HG03521 (cell line): ENCODE measurements around the gene MIEN1.
"Not testable (repeated sequence)": the region's sequence is repeated elsewhere in the genome, so short reads cannot be mapped to it uniquely, and the experiment has no call there.

ENCODE experiments used
- ATAC-seq: cut with Tn5 transposase; IDR thresholded peaks from one replicate; pipeline ENCODE4 v1.9.1; 2021; ENCODE audit warnings: mild to moderate bottlenecking, moderate library complexity; ENCODE audit not compliant: unreplicated experiment

Gene MIEN1

DNA sequence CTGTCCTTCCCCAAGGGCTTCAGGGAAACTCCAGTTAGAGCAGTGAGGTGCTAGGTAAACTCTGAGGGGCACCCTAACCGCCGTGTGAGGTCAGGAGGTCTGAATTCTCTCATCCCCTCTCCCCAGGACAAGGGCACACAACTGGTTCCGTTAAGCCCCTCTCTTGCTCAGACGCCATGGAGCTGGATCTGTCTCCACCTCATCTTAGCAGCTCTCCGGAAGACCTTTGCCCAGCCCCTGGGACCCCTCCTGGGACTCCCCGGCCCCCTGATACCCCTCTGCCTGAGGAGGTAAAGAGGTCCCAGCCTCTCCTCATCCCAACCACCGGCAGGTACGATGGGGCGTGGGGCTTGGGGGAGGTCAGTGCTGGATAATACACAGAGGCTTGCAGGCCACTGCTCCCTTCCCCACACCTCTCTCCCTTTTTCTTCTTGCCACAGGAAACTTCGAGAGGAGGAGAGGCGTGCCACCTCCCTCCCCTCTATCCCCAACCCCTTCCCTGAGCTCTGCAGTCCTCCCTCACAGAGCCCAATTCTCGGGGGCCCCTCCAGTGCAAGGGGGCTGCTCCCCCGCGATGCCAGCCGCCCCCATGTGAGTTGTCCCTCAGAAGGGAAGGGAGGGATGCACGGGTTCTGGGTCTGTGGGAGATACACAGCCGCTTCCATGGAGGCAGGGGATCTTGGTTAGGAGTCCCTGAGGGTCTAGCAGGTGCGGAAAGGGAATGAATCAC, 12.0 kb upstream of the MIEN1 start:
- no peak for ATAC-seq

DNA sequence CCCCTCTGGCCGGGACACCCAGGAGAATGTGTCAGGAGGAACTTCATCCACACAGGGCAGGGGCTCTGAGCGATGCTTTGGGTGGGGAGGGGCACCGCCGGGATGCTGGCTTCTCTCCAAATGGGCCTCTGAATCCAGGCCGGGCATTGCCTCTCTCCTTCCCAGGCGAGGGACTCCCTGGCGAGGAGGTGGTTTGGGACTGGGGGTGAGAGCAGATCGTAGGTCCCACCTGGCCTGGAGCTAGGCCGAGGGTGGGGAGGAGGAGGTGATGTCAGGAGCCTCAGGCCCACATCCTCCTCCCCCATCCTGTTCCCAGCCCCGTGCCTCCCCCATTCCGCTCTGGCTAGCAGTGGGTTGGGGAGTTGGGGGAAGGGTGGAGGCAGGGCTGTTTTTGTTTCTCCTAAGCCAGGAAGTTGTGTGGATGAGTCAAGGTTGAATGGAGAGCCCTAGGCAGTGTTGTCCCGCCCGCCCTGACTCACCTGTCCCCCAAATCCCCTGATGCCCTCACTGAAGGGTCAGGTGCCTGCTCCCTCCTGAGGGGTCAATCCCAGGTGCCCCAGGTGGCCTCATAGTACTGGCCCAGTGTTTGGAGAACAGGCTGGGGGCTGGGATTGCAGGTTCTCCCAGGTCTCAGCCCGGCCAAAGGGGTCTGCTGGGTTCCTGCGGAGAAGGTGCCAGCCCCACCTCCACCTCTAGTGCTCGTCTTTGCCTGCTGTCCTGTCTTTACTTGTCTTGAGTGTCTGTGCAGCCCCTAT, 10.2 kb upstream of the MIEN1 start:
- no peak for ATAC-seq

DNA sequence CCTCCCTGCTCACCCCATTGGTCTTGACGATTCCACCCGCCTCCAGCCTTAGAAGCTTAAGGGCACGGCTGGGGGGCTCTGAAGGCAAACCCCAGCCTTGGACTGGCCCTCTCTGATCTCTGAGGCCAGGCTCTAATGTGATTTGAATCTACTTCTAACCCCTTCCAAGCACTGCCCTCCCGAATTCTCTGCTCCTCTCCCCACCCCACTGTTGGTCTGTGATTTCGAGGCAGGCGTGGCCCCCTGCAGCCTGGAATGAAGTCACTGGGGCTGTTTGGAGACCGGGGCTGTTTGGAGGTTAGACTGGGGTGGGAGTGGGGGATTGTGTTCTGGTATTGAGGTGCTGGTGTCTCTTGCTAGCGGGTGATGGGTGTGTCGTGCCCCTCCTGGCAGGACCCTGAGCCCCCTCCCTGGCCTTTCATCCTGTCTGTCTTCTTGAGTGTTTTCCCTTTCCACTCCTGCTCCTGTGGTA, 9.6 kb upstream of the MIEN1 start:
- ATAC-seq = no peak

DNA sequence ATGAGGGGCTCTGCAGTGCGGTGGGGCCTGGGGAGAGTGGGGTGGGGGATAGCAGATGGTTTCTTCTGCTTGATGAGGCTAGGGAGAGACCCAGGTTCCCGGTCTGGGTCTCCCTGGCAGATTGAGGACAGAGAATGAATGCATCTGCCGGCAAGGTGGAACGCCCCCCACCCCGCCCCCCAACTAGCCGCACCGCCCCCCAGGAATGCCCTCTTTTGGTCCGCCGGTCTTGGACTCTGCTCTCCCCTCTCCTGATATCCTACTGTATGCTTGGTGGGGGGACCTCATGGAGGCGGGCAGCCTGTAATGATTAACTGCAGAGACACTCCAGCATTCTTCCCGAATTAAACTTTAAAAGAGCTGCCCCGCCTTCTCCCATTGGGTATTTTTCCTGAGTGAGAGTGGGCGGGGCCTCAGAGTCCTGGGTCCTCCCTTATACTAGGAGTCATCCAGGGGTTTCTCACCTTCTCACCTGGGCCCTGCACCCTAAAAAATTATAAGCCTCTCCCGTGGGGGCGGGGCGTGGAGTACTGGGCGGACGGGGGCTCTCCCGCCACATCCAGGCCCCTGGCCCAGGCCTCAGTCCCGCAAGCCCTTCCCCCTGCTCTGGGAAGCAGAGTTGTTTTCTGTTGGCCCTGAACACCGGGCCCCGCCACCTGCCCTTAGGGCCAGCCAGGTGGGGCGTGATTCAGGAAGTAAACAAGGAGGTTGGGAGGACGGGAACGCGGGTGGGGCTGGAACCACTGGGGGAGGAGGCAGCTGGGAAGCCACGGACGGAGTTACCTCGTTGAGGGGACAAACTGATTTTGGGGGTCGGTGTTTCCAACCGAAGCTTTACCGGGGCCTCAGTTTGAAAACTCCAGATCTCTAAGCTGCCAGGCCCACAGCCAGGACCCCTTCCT, 8.9 kb upstream of the MIEN1 start:
- no peak for ATAC-seq

DNA sequence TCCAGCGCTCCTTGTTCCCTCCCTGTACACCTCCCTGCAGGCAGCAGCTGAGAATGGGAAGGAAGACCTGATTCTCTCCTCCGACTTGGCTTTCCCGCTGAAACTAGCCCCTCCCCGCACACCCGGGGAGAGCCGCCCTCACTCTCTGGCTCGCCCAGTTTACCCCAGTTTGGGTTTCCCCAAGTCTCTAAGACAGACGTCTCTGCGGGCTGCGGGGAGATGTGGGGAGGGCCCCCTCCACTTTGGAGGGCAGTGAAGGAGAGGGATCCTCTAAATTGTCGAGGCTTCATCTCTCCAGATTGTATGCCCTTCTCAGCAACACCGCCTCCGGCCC, 8.2 kb upstream of the MIEN1 start:
- no peak for ATAC-seq

DNA sequence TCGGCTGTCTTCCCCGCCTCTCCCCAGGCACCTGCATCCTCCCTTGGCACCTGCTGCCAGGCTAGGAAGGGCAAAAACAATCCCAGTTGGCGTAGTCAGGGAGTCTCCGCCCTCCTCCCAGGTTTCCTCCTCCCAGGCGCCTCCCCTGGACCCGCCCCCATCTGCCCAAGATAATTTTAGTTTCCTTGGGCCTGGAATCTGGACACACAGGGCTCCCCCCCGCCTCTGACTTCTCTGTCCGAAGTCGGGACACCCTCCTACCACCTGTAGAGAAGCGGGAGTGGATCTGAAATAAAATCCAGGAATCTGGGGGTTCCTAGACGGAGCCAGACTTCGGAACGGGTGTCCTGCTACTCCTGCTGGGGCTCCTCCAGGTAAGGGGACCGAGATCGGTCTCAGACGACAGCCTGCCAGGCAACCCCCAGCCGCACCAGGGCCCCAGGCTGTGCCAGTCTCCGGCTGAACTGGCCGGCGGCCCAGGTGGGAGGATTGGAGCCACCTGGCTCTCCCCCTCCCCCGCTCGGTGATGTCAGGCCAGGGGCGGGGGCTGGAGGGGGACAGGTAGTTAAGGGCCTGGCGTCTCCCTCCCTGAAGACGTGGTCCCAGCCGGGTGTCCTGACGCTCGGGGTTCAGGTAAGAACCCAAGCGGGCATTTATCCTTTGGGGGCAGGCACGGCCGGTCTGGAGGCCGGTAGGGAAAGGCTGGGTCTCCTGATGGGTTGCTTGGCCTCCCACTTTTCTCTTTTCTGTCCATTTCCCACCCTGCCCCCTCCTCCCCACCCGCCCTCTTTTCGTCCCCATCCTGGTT, 7.6 kb upstream of the MIEN1 start, which contains the start of gene GRB7:
Gene GRB7, plus strand, starts transcription at position 179 of the 808 bp plus-strand sequence. CDS start 4,364 bp downstream, outside the sequence.
- no peak for ATAC-seq

DNA sequence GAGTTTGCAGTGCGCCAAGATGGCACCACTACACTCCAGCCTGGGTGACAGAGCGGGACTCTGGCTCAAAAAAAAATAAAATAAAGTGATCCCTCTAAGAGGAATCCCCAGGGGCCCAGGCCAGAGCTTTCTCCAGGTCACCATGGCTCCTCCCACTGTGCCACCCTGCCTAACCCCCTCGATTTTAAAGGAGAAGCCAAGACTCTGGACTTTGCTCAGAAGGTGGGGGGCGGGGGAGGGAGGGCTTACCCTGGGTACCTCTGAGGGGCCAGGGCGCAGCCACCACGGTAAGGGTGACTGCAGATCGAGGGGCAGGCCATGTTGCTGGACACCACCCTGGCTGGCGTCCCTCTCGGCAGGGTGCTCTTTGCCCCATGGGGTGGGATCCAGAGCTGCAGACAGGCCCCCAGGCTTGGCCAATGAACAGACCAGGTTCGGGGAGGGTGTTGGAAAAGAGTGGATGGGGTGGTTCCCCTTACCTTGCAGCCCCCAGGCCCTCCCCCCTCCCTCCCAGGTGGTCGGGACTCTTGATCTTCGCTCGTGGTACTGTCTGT, 7.0 kb upstream of the MIEN1 start:
- no peak for ATAC-seq

DNA sequence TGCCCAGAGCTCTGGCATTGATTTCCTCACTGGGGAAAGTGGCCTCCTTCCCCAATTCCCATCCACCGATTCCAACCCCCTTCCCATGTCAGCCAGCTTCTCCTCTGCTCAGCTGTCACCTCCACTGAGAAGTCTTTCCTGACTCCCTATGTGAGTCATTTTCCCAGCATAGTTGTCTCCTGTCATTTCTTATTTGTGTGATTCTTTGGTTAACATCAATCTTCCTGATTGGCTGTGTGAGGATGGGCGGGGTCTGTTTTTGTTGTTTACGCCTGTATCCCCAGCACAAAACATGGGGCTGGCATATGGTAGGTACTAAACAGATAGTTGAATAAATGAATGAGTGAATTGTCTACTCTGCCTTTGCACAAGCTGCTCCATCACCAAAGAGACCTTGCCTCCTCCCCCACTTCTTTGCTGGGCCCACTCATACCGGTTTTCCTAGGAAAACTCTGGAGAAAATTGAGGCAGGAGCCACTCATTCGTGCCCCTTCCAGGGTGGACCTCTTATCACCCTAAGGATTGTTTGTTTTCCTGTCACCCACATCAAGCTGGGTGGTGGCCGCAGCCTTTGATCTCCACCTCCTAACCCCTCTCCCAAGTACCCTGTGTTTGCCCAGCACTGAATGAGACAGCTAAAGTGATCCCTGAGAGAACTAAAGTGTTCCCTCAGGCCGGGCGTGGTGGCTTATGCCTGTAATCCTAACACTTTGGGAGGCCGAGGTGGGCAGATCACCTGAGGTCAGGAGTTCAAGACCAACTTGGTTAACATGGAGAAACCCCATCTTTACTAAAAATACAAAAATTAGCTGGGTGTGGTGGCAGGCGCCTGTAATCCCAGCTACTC, 6.2 kb upstream of the MIEN1 start:
- no peak for ATAC-seq

DNA sequence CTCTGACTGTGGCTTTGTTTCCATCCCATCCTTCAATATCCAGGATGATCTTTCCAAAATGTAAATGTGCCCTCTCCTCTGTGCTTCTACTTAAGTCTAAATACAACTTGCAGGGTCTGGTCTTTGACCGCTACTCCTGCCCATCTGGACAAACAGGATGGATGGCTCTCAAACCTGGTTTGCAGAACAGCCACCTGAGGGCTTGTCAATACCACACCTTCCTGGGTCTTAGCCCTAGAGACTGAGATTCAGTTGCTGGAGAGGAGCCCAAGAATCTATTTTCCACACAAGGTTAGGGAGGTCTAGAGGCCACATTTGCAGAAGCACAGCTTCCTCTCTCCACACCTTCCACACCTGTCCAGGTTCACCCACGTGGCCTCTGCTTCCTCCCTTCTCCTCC, 5.5 kb upstream of the MIEN1 start:
- no peak for ATAC-seq

DNA sequence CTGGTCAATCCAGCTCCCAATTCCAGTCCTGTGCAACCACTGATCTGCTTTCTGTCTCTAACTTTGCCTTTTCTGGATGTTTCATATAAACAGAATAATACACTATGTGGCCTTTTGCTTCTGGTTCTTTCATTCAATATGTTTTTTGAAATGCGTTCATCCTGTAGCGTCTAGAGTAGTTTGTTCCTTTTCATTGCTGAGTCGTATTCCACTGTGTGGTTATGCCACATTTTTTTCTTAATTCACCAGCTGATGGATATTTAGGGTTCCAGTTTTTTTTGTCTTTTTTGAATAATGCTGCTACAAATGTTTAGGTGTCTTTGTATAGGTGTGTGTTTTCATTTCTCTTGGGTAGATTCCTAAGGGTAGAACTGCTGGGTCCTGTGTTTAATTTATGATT, 2.3 kb upstream of the MIEN1 start:
- ATAC-seq = no peak

DNA sequence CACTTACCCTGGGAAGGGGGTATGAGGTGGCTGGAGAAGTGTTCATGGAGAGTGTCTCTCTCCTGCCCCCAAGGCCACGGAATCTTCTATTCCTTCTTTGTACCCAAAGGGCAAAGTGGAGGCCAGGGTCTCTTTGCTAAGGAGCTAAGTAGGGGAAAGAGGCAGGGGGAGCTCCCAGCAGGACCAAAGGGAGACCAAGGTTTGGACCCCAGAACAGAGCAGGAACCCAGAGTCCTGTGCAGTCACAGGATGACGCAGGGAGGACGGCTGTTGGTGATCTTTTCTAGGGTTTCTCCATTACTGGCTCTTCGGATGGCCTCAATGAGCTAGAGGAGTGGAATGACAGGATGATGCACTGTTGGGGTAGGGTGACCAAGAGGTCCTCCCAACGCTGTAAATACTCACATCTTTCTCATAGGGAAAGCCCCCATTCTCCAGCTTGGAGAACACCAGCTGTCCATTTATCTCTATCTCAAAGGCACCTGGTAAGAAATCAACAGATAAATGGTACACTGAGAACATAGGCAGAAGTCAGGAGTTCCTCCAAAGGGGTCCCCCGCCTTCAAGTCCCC, 966 bp downstream of the MIEN1 start:
- ATAC-seq = no peak

DNA sequence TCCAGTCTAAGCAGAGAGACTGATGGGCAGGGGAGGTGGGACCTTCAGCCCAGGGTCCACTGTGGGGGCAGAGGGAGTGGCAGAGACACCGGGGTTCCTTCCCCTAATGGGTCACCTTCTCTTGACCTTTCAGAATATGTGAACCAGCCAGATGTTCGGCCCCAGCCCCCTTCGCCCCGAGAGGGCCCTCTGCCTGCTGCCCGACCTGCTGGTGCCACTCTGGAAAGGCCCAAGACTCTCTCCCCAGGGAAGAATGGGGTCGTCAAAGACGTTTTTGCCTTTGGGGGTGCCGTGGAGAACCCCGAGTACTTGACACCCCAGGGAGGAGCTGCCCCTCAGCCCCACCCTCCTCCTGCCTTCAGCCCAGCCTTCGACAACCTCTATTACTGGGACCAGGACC, 2.8 kb downstream of the MIEN1 start:
- no peak for ATAC-seq

DNA sequence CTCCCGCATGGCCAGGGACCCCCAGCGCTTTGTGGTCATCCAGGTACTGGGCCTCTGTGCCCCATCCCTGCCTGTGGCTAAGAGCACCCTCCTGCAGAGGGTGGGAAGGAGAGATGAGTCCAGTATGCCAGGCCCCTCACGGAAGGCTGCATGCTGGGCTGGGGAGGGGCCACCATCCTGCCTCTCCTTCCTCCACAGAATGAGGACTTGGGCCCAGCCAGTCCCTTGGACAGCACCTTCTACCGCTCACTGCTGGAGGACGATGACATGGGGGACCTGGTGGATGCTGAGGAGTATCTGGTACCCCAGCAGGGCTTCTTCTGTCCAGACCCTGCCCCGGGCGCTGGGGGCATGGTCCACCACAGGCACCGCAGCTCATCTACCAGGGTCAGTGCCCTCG, 3.7 kb downstream of the MIEN1 start:
- ATAC-seq = no peak

DNA sequence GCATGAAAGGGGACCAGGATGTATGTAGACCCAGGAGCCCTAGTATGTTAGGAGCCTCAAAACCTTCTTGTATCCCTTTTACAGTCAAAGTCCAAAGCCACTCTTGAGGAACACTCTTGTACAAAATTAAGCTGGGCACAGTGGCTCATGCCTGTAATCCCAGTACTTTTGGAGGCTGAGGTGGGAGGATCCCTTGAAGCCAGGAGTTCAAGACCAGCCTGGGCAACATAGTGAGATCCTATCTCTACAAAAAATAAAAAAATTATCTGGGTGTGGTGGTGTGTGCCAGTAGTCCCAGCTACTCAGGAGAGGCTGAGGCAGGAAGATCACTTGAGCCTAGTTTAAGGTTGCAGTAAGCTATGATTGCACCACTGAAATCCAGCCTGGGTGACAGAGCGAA, 4.4 kb downstream of the MIEN1 start:
- not testable (repeated sequence) for ATAC-seq

DNA sequence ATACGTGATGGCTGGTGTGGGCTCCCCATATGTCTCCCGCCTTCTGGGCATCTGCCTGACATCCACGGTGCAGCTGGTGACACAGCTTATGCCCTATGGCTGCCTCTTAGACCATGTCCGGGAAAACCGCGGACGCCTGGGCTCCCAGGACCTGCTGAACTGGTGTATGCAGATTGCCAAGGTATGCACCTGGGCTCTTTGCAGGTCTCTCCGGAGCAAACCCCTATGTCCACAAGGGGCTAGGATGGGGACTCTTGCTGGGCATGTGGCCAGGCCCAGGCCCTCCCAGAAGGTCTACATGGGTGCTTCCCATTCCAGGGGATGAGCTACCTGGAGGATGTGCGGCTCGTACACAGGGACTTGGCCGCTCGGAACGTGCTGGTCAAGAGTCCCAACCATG, 5.6 kb downstream of the MIEN1 start:
- no peak for ATAC-seq

DNA sequence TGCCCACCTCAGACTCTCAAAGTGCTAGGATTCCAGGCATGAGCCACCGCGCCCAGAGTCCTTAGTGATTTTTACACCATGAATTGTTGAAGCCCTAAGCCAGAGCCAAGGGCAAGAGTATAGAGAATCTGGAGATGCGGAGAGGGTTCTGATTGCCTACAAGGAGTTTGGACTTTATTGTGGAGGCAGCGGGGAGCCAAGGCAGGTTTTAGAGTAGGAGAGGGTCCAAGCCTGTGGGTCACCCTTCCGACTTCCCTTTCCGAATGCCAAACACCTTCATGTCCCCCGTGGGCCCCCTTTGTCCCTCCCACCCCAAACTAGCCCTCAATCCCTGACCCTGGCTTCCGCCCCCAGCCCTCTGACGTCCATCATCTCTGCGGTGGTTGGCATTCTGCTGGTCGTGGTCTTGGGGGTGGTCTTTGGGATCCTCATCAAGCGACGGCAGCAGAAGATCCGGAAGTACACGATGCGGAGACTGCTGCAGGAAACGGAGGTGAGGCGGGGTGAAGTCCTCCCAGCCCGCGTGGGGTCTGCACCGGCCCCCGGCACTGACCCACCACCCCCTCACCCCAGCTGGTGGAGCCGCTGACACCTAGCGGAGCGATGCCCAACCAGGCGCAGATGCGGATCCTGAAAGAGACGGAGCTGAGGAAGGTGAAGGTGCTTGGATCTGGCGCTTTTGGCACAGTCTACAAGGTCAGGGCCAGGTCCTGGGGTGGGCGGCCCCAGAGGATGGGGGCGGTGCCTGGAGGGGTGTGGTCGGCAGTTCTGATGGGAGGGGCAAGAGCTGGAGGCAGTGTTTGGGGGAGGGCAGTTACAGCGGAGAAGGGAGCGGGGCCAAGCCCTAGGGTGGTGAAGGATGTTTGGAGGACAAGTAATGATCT, 7.1 kb downstream of the MIEN1 start:
- ATAC-seq = no peak

DNA sequence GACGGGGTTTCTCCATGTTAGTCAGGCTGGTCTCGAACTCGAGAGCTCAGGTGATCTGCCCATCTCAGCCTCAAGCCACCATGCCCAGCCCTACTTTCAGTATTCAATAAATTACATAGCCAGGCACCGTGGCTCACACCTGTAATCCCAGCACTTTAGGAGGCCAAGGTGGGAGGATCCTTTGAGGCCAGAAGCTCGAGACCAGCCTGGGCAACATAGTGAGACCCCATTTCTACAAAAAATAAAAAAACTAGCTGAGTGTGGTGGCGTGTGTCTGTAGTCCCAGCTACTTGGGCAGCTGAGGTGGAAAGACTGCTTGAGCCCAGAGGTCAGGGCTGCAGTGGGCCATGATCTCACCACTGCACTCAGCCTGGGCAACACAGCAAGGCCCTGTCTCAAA, 8.2 kb downstream of the MIEN1 start:
- no peak for ATAC-seq
